Left ventricle myocardium inferior (tissue), 1 donor: Measurements from ENCODE around the gene CACNA1C. TPM values are rescaled to one million over a fixed set of nuclear protein-coding genes. Genes with fewer than 3 reads are reported as not detected.

Experiments
- DNase-seq: peaks from one replicate; pipeline ENCODE4 v3.0.0-alpha.2; 2020
- H3K27ac ChIP-seq: fragments of 200-600 bp; replicated peaks from 2 replicates; pipeline ENCODE4 v1.8.0; 2021
- H3K27me3 ChIP-seq: fragments of 200-600 bp; 2 replicates; pipeline ENCODE4 v1.8.0; 2021; ENCODE audit warnings: low read depth
- H3K36me3 ChIP-seq: fragments of 200-600 bp; 2 replicates; pipeline ENCODE4 v1.8.0; 2021
- H3K4me1 ChIP-seq: fragments of 200-600 bp; 2 replicates; pipeline ENCODE4 v1.8.0; 2021
- H3K4me3 ChIP-seq: fragments of 200-600 bp; 2 replicates; pipeline ENCODE4 v1.8.0; 2021; ENCODE audit warnings: mild to moderate bottlenecking, moderate library complexity
- H3K9me3 ChIP-seq: fragments of 200-600 bp; replicated peaks from 2 replicates; pipeline ENCODE4 v1.8.0; 2021
- CTCF ChIP-seq: fragments of 200-600 bp; IDR thresholded peaks from 2 replicates; pipeline ENCODE4 v1.8.0; 2021; ENCODE audit warnings: antibody characterized with exemption, mild to moderate bottlenecking, borderline replicate concordance
- intact Hi-C: fragments of 100-400 bp; cut with micrococcal nuclease; formaldehyde crosslinking; loops from one replicate; pipeline ENCODE4 v1.11.0; 2022
- total RNA-seq: library from RNA; stranded (reverse); fragmentation: NEBNext Ultra II Directional; extraction: Animal tissue kit (Norgen Biotek cat#: 25700); gene quantifications from one replicate; pipeline ENCODE4 v1.2.1, GENCODE V29; 2021
- donor health status: DM: no; HTN: yes; CAD: no; lungs with severe emphysema.

CACNA1C gene
- total RNA-seq, 1 donor from 2014 or later, result 137 TPM

GRCh38 chr12:2690348-2691005, 637.7 kb downstream of the CACNA1C start:
- Histone ChIP-seq H3K9me3 (no peaks in the 10 kb centered on the region), H3K27ac (no peak overlapping the region), H3K4me3 (peak overlapping the region; percentile 52), H3K27me3 (no peaks in the 10 kb centered on the region), H3K4me1 (peaks cover 28% of the 10 kb centered on the region), H3K36me3 (peaks cover 62% of the 10 kb centered on the region)
- intact Hi-C loops, result no loop called here
- TF ChIP-seq CTCF, result no peak
- DNase-seq, result no peak

GRCh38 chr12:2691006-2691344, 638.2 kb downstream of the CACNA1C start:
- peaks cover 58% of the 10 kb centered on the region for H3K36me3 ChIP-seq

GRCh38 chr12:2691345-2692071, 638.7 kb downstream of the CACNA1C start:
- H3K27ac ChIP-seq, result no peak overlapping the region
- peak overlapping the region; percentile 52 for H3K4me3 ChIP-seq
- peaks cover 53% of the 10 kb centered on the region for H3K36me3 ChIP-seq
- peaks cover 28% of the 10 kb centered on the region for H3K4me1 ChIP-seq
- no peak for TF ChIP-seq CTCF
- no peak for DNase-seq
- H3K9me3 ChIP-seq, result no peaks in the 10 kb centered on the region
- intact Hi-C loops, result no loop called here
- no peaks in the 10 kb centered on the region for H3K27me3 ChIP-seq

More at GRCh38 chr12:2691006-2691344, 638.2 kb downstream of the CACNA1C start:
- no peak for TF ChIP-seq CTCF
- no peak overlapping the region for H3K27ac ChIP-seq
- no peaks in the 10 kb centered on the region for H3K27me3 ChIP-seq
- H3K9me3 ChIP-seq, result no peaks in the 10 kb centered on the region
- H3K4me3 ChIP-seq, result peak overlapping the region; percentile 52
- H3K4me1 ChIP-seq, result peaks cover 28% of the 10 kb centered on the region
- intact Hi-C loops, result no loop called here
- no peak for DNase-seq

- Histone ChIP-seq H3K4me3 (peak overlapping the region; percentile 52), H3K4me1 (peaks cover 28% of the 10 kb centered on the region), H3K36me3 (peaks cover 47% of the 10 kb centered on the region), H3K27me3 (no peaks in the 10 kb centered on the region), H3K9me3 (no peaks in the 10 kb centered on the region), H3K27ac (no peak overlapping the region)
- TF ChIP-seq CTCF, result no peak
- DNase-seq, result no peak
- intact Hi-C loops, result no loop called here
Measured at GRCh38 chr12:2692080-2692479, 639.3 kb downstream of the CACNA1C start.

- no peaks in the 10 kb centered on the region for H3K27me3 ChIP-seq
- peaks cover 28% of the 10 kb centered on the region for H3K4me1 ChIP-seq
- peaks cover 35% of the 10 kb centered on the region for H3K36me3 ChIP-seq
- H3K9me3 ChIP-seq, result no peaks in the 10 kb centered on the region
- H3K4me3 ChIP-seq, result no peak overlapping the region
- peak overlapping the region; percentile 42 for H3K27ac ChIP-seq
- intact Hi-C loops, result no loop called here
- no peak for TF ChIP-seq CTCF
- no peak for DNase-seq
Measured at GRCh38 chr12:2693244-2693860, 640.6 kb downstream of the CACNA1C start.
